ENCODE measurements around the gene SRF.

The SRF gene

DNA sequence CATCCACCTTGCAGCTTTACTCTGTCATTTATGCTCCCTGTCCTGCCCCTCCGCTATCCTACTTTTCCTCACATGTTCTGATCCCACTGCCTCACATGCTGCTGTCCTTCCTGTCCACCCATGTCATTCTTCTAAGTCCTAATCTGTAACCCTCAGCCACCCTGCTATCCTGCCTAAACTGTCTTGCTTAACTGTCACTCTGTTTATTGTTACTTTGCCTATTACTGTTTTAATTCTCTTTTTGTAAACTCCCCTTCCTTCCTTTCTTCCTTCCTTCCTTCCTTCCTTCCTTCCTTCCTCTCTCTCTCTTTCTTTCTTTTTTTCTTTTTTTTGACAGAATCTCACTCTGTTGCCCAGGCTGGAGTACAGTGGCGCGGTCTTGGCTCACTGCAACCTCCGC is 12.4 kb downstream of the SRF start:
- DNase-seq (ENCODE audit: low read depth): no peak

DNA sequence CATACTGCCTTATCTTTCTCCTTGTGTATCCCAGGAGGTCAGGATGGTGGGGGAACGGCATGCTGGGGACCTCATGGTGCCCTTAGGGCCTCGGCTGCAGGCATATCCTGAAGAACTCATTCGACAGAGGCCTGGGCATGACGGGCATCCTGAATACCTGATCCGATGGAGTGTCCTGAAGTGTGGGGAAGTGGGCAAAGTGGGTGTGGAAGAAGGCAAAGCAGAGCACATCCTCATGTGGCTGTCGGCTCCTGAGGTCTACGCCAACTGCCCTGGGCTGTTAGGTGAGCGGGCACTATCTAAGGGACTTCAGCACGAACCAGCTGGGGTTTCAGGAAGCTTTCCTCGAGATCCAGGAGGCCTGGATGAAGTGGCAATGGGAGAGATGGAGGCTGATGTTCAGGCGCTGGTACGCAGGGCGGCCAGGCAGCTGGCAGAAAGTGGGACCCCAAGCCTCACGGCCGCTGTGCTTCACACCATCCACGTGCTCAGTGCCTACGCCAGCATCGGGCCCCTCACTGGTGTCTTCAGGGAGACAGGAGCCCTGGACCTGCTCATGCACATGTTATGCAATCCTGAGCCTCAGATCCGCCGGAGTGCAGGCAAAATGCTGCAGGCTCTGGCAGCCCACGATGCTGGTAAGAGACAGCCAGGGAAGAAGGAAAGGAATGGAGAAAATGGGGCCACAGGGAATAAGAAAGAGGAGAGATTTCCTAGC is 13.4 kb downstream of the SRF start:
- DNase-seq (ENCODE audit: low read depth): no peak

DNA sequence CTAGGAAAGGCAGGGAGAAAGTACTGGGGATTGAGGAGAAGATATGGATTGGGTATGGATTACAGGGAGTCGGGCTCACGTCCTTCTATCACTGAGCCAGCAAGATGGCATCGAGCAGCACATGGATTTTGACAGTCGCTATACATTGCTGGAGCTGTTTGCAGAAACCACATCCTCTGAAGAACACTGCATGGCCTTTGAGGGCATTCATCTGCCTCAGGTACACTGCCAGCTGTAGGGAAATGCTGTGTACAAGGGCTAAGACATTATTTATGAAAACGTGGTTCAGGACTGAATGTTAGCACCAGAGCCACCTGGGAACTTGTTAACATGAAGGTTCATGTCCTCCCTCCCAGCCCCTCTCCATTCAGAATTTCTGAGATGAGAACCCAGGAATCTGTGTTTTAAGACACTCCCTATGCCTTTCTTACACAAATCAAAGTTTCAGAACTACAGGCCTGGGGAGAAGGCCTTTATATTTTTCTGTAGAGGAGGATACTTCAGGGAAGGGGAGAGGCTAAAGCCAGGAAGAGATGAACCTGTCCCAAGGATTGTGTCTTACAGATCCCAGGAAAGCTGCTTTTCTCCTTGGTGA is 14.4 kb downstream of the SRF start:
- no peak for DNase-seq (ENCODE audit: low read depth)

DNA sequence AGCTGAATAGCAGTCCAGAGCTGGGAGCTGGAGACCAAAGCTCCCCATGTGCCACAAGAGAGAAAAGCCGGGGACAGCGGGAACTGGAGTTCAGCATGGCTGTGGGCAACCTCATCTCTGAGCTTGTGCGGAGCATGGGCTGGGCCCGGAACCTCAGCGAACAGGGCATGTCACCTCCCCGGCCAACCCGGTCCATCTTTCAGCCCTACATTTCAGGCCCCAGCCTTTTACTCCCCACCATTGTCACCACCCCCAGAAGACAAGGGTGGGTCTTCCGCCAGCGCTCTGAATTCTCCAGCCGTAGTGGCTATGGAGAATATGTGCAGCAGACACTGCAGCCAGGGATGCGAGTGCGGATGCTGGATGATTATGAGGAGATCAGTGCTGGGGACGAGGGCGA is 14.9 kb downstream of the SRF start:
- no peak for DNase-seq (ENCODE audit: low read depth)

GRCh38 chr6:43186706-43187105 is 15.6 kb downstream of the SRF start:
- no peak for DNase-seq (ENCODE audit: low read depth)

- DNase-seq (ENCODE audit: low read depth): no peak
These were observed 16.8 kb downstream of the SRF start for GRCh38 chr6:43187821-43188220.

DNA sequence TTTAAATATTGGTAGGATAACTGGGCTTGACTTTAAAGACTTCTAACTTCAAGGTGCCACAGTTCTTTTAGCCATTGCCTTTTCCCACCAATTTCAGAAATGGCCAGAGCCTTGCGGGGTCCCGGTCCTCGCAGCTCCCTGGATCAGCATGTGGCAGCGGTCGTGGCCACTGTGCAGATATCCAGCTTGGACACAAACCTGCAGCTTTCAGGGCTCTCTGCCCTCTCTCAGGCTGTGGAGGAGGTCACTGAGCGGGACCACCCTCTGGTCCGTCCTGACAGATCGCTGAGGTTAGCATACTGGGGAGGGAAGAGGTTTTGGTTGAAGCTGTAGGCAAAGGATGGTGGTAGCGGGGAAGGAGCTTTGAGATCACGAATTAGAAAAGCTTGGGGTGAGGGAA is 17.4 kb downstream of the SRF start:
- no peak for DNase-seq (ENCODE audit: low read depth)

DNA sequence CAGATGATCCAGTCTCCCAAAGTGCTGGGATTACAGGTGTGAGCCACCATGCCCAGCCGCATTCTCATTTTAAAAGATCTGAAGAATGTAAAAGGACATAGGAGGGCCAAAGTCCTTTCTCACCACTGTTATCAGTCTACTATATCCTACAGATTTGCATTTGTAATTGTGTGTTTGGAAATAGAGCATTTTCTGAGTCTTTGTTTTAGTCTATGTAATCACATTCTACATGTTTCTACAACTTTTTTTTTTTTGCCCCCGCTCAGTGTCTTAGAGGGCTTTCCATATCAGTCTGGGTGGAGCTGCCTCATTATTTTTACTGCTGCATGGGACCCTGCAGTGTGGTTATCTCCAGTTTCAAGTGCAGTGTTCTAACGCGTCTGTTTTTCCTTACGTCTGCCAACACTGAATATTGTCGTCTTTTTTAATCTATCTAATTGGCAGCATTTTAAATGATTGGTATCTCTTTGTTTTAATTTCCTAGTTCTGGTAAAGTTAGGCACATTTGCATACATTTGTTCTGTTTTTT is 18.8 kb downstream of the SRF start:
- DNase-seq (ENCODE audit: low read depth): no peak

DNA sequence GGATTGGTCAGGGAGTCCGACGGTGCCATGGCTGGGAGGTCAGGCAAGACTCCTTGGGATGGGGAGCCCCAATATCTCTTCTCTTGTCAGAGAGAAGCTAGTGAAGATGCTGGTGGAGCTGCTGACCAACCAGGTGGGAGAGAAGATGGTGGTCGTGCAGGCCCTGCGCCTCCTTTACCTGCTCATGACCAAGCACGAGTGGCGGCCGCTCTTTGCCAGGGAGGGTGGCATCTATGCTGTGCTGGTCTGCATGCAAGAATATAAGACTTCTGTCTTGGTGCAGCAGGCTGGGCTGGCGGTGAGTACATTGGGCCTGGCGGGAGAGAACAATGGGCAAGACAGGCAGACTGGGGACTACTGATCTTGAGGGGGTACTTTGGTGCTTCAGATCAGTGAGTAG is 21.8 kb downstream of the SRF start:
- DNase-seq (ENCODE audit: low read depth): no peak

- no peak for DNase-seq (ENCODE audit: low read depth)
These were observed 22.9 kb downstream of the SRF start for GRCh38 chr6:43193929-43194328.

- no peak for DNase-seq (ENCODE audit: low read depth)
These were observed 25.3 kb downstream of the SRF start for GRCh38 chr6:43196337-43196736.

GRCh38 chr6:43199912-43200311 is 28.8 kb downstream of the SRF start:
- DNase-seq (ENCODE audit: low read depth): no peak

- no peak for DNase-seq (ENCODE audit: low read depth)
These were observed 29.5 kb downstream of the SRF start for GRCh38 chr6:43200541-43200940.

- DNase-seq (ENCODE audit: low read depth): no peak
These were observed 31.4 kb downstream of the SRF start for GRCh38 chr6:43202451-43202850.

GRCh38 chr6:43203029-43203717 is 32.1 kb downstream of the SRF start:
- DNase-seq (ENCODE audit: low read depth): no peak

DNA sequence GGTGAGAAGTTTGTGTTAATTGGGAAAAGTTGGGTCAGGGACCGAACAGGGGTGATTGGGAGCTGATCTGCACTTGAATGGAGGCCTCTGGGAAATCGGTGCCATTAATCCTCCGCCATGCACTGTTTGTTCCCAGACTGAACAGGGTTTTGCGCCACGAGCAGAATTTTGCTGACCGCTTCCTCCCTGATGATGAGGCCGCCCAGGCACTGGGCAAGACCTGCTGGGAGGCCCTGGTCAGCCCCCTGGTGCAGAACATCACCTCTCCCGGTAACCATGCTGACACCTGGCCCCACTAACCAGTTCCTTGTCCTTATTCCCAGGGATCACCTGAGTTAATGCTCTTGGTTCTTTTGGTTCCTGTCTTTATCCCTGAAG is 32.6 kb downstream of the SRF start:
- no peak for DNase-seq (ENCODE audit: low read depth)

- DNase-seq (ENCODE audit: low read depth): no peak
These were observed 33.4 kb downstream of the SRF start for GRCh38 chr6:43204271-43205105.

- no peak for DNase-seq (ENCODE audit: low read depth)
These were observed 34.8 kb downstream of the SRF start for GRCh38 chr6:43205849-43206248.

GRCh38 chr6:43207286-43207685 is 36.2 kb downstream of the SRF start:
- no peak for DNase-seq (ENCODE audit: low read depth)

- no peak for DNase-seq (ENCODE audit: low read depth)
These were observed 40.9 kb downstream of the SRF start for GRCh38 chr6:43211955-43212354.

DNA sequence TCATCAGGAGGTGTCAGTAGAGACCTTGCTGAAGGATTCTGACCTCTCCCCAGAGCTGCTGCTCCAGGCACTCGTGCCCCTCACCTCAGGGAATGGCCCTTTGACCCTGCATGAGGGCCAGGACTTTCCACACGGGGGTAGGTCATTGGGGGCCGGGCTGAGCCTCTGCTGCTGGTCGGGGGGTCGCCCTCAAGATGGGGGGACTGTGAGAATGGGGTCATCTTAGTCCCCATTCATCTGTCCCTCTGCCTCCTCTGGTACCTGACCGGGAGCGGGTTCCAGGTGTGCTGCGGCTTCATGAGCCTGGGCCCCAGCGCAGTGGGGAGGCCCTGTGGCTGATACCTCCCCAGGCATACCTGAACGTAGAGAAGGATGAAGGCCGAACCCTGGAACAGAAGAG is 42.4 kb downstream of the SRF start:
- no peak for DNase-seq (ENCODE audit: low read depth)

- DNase-seq (ENCODE audit: low read depth): no peak
These were observed 44.0 kb downstream of the SRF start for GRCh38 chr6:43215066-43215465.
